AG04450 (cell line): Measurements from ENCODE around the gene AZU1. TPM values are rescaled to one million over a fixed set of nuclear protein-coding genes. Genes with fewer than 3 reads are reported as not detected.

Experiments
- CTCF ChIA-PET: fragments of 300-600, 350-600 bp; formaldehyde crosslinking; extraction: SDS; loops from one replicate; lab custom pipeline; 2022; ENCODE audit warnings: antibody characterized with exemption, inconsistent platforms; lab: Charles Lee
- POLR2A ChIA-PET: fragments of 350-600 bp; formaldehyde crosslinking; extraction: SDS; loops from one replicate; lab custom pipeline; 2021; ENCODE audit warnings: antibody characterized with exemption, inconsistent platforms; lab: Yijun Ruan, JAX
- DNase-seq: peaks from one replicate; pipeline ENCODE4 v3.0.0-alpha.2; 2011; ENCODE audit warnings: low read depth, low spot score
- H3K27ac ChIP-seq: one replicate; pipeline ENCODE4 v1.5.1; 2012; ENCODE audit warnings: low read depth, low read length, control low read depth
- H3K27me3 ChIP-seq: one replicate; pipeline ENCODE4 v1.6.0; 2012; ENCODE audit warnings: low read length; ENCODE audit not compliant: control insufficient read depth, insufficient read depth
- H3K4me3 ChIP-seq: 2 replicates; pipeline ENCODE4 v1.5.1; 2011; ENCODE audit warnings: mild to moderate bottlenecking, low read depth, low read length, control low read depth
- H3K9me3 ChIP-seq: 2 replicates; pipeline ENCODE4 v1.5.1; 2012; ENCODE audit warnings: low read length; ENCODE audit not compliant: control insufficient read depth, insufficient read depth
- CTCF ChIP-seq: IDR thresholded peaks from 2 replicates; pipeline ENCODE4 v1.5.1; 2011; ENCODE audit warnings: low read depth, low read length, control low read depth, inconsistent platforms
- polyA plus RNA-seq: library from polyadenylated mRNA; depleted of rRNA; stranded (reverse); fragments of >200 nt; gene quantifications from 2 replicates; pipeline ENCODE4 v1.2.3, GENCODE V29; 2011

Gene AZU1
- polyA plus RNA-seq, 1 experiment: 0.04 TPM

- H3K27ac ChIP-seq: no peak overlapping the region
- H3K4me3 ChIP-seq: no peak overlapping the region; the same call in 1 of the 2 replicates
- TF ChIP-seq CTCF: no peak
- H3K27me3 ChIP-seq: no peaks in the 10 kb centered on the region
- ChIA-PET CTCF (no interaction called here), POLR2A (no interaction called here)
- no peak for DNase-seq
- H3K9me3 ChIP-seq: peaks cover 4% of the 10 kb centered on the region; the same call in 1 of the 2 replicates
Measured at GRCh38 chr19:782185-782877, 45.3 kb upstream of the AZU1 start.

GRCh38 chr19:782878-783668 lies 44.6 kb upstream of the AZU1 start:
- no peak for TF ChIP-seq CTCF
- Histone ChIP-seq H3K27me3 (no peaks in the 10 kb centered on the region), H3K27ac (no peak overlapping the region), H3K4me3 (no peak overlapping the region; the same call in 1 of the 2 replicates), H3K9me3 (peaks cover 4% of the 10 kb centered on the region; the same call in 1 of the 2 replicates)
- no peak for DNase-seq
- ChIA-PET POLR2A (no interaction called here), CTCF (interaction anchor here (0.7 kb wide), 1 partner anchor 267 kb away, joined by 4 read pairs; no protein-coding TSS in a partner anchor)

GRCh38 chr19:784541-784940 lies 43.1 kb upstream of the AZU1 start:
- DNase-seq: no peak
- Histone ChIP-seq H3K27me3 (no peaks in the 10 kb centered on the region), H3K4me3 (no peak overlapping the region), H3K27ac (no peak overlapping the region), H3K9me3 (peaks cover 1% of the 10 kb centered on the region; the same call in 1 of the 2 replicates)
- no peak for TF ChIP-seq CTCF
- ChIA-PET POLR2A (interaction anchor here (0.7 kb wide), 1 partner anchor 12 kb away, joined by 3 read pairs; the partner anchor contains the start of gene PTBP1), CTCF (no interaction called here)

- no peak overlapping the region for H3K4me3 ChIP-seq
- no peak overlapping the region for H3K27ac ChIP-seq
- H3K9me3 ChIP-seq: no peaks in the 10 kb centered on the region; the same call in 1 of the 2 replicates
- ChIA-PET POLR2A (no interaction called here), CTCF (no interaction called here)
- H3K27me3 ChIP-seq: no peaks in the 10 kb centered on the region
- DNase-seq: no peak
- TF ChIP-seq CTCF: no peak
Measured at GRCh38 chr19:787536-787935, 40.1 kb upstream of the AZU1 start.

- POLR2A ChIA-PET: no interaction called here
- CTCF ChIA-PET: no interaction called here
- no peak overlapping the region for H3K4me3 ChIP-seq
- no peaks in the 10 kb centered on the region; the same call in 1 of the 2 replicates for H3K9me3 ChIP-seq
- no peak for DNase-seq
- H3K27me3 ChIP-seq: no peaks in the 10 kb centered on the region
- H3K27ac ChIP-seq: no peak overlapping the region
- TF ChIP-seq CTCF: no peak
Measured at GRCh38 chr19:788686-788982, 39.0 kb upstream of the AZU1 start.
